GM18519 (cell line): ENCODE results near the gene RPF1.
"Not testable (repeated sequence)": the region's sequence is repeated elsewhere in the genome, so short reads cannot be mapped to it uniquely, and the experiment has no call there.

ENCODE experiments used
- ATAC-seq: cut with Tn5 transposase; IDR thresholded peaks from one replicate; pipeline ENCODE4 v1.9.1; 2021; ENCODE audit warnings: mild to moderate bottlenecking, moderate library complexity; ENCODE audit not compliant: unreplicated experiment, low FRiP score

RPF1 gene

GRCh38 chr1:84489766-84490165, 10.7 kb downstream of the RPF1 start:
- ATAC-seq: no peak

- no peak for ATAC-seq
These were observed 13.7 kb downstream of the RPF1 start for GRCh38 chr1:84492726-84493125.

- no peak for ATAC-seq
These were observed 14.7 kb downstream of the RPF1 start for GRCh38 chr1:84493747-84494146.

- no peak for ATAC-seq
These were observed 17.4 kb downstream of the RPF1 start for GRCh38 chr1:84496498-84496897.

- no peak for ATAC-seq
These were observed 18.7 kb downstream of the RPF1 start for GRCh38 chr1:84497631-84498275.

GRCh38 chr1:84502927-84503326, 23.9 kb downstream of the RPF1 start:
- no peak for ATAC-seq

- no peak for ATAC-seq
These were observed 25.8 kb downstream of the RPF1 start for GRCh38 chr1:84504580-84505492.

GRCh38 chr1:84505493-84506001, 26.5 kb downstream of the RPF1 start:
- peak; percentile 21 for ATAC-seq

GRCh38 chr1:84506002-84506728, 27.1 kb downstream of the RPF1 start, which contains the start of the genes GNG5 and SPATA1:
GNG5 (minus strand) TSS chr1:84506581; CDS start chr1:84506091, 490 bp downstream.
SPATA1 (plus strand) TSS chr1:84506386; CDS start chr1:84516360, 9,974 bp downstream.
- peak; percentile 69 for ATAC-seq

- ATAC-seq: no peak
These were observed 27.8 kb downstream of the RPF1 start for GRCh38 chr1:84506729-84507453.

GRCh38 chr1:84507887-84508286, 28.8 kb downstream of the RPF1 start:
- not testable (repeated sequence) for ATAC-seq

GRCh38 chr1:84508510-84508909, 29.4 kb downstream of the RPF1 start:
- no peak for ATAC-seq

- ATAC-seq: no peak
These were observed 30.0 kb downstream of the RPF1 start for GRCh38 chr1:84509029-84509428.

- ATAC-seq: no peak
These were observed 31.1 kb downstream of the RPF1 start for GRCh38 chr1:84510165-84510564.

- no peak for ATAC-seq
These were observed 31.6 kb downstream of the RPF1 start for GRCh38 chr1:84510668-84511067.

GRCh38 chr1:84524590-84524989, 45.5 kb downstream of the RPF1 start:
- ATAC-seq: no peak

- no peak for ATAC-seq
These were observed 46.7 kb downstream of the RPF1 start for GRCh38 chr1:84525779-84526178.

- ATAC-seq: no peak
These were observed 59.5 kb downstream of the RPF1 start for GRCh38 chr1:84538599-84538998.

- no peak for ATAC-seq
These were observed 60.9 kb downstream of the RPF1 start for GRCh38 chr1:84539972-84540371.

GRCh38 chr1:84540759-84541158, 61.7 kb downstream of the RPF1 start:
- no peak for ATAC-seq
